Aorta (tissue), 5 donors: ENCODE results near the gene MAN2B1. TPM values are rescaled to one million over a fixed set of nuclear protein-coding genes. Genes with fewer than 3 reads are reported as not detected.
"Not testable (repeated sequence)": the region's sequence is repeated elsewhere in the genome, so short reads cannot be mapped to it uniquely, and the experiment has no call there.

ENCODE experiments used
- ATAC-seq: fragments of 200-7000 bp; cut with Tn5 transposase; one replicate; pipeline ENCODE4 v1.9.1; 2022; ENCODE audit warnings: moderate library complexity; ENCODE audit not compliant: low FRiP score
- DNase-seq, 2 donors: peaks; one replicate each; pipeline ENCODE4 v3.0.0-alpha.2; 2020
- H3K27ac ChIP-seq, 2 donors: one replicate each; pipeline ENCODE4 v1.5.1; 2013; ENCODE audit warnings: low read length in 2 of 2, mild to moderate bottlenecking in 2 of 2, moderate library complexity in 2 of 2, control low read depth in 1 of 2, inconsistent platforms in 1 of 2, low read depth in 1 of 2
- H3K27me3 ChIP-seq, 2 donors: one replicate each; pipeline ENCODE4 v1.6.1; 2013; ENCODE audit warnings: control low read depth in 1 of 2, low read length in 1 of 2, mild to moderate bottlenecking in 1 of 2, moderate library complexity in 1 of 2; ENCODE audit not compliant: insufficient read depth in 2 of 2, control insufficient read depth in 1 of 2
- H3K36me3 ChIP-seq, 2 donors: one replicate each; pipeline ENCODE4 v1.6.1; 2013; ENCODE audit warnings: control low read depth in 1 of 2, low read length in 1 of 2, mild to moderate bottlenecking in 1 of 2; ENCODE audit not compliant: insufficient read depth in 2 of 2, control insufficient read depth in 1 of 2
- H3K4me1 ChIP-seq, 2 donors: one replicate each; pipeline ENCODE4 v1.6.1; 2013; ENCODE audit warnings: low read length in 2 of 2, control low read depth in 1 of 2, mild to moderate bottlenecking in 1 of 2, moderate library complexity in 1 of 2; ENCODE audit not compliant: insufficient read depth in 2 of 2, control insufficient read depth in 1 of 2
- H3K4me3 ChIP-seq, 2 donors: one replicate each; pipeline ENCODE4 v1.5.1; 2013; ENCODE audit warnings: low read length in 2 of 2, control low read depth in 1 of 2, mild to moderate bottlenecking in 1 of 2
- H3K9me3 ChIP-seq: one replicate; pipeline ENCODE4 v1.6.1; 2013; ENCODE audit warnings: mild to moderate bottlenecking, low read length; ENCODE audit not compliant: control insufficient read depth
- WGBS, 2 donors: extraction: QIAGEN DNeasy Blood & Tissue Kit; methylation state at CpG; one replicate each; pipeline ENCODE4 v1.1.7; 2013; 5-methylcytosine and 5-hydroxymethylcytosine counted together
- intact Hi-C, 2 donors: fragments of 100-400 bp; cut with DNase I; formaldehyde crosslinking; loops; one replicate each; pipeline versions ENCODE4 v1.14.2 to v1.15.0; 2022
- polyA plus RNA-seq, 2 donors: library from polyadenylated mRNA; stranded (reverse); fragments of 200-250 nt; gene quantifications; one replicate each; pipeline ENCODE4 v1.2.3, GENCODE V29; 2013
- total RNA-seq, 2 donors: library from RNA; stranded (reverse); fragmentation: NEBNext Ultra II Directional; extraction: Animal tissue kit (Norgen Biotek cat#: 25700); gene quantifications; one replicate each; pipeline ENCODE4 v1.2.1, GENCODE V29; 2021
- donor health status: healthy with polysubstance abuse.
- donor health status: Bipolar disorder and iron deficiency.
- donor health status: DM: no; HTN: no; CAD: no.
- donor health status: DM: no; HTN: no; CAD: no.
- donor health status: DM: yes; HTN: yes; CAD: no.

MAN2B1 gene
- total and polyA plus RNA-seq, 4 donors: 54.6 to 111 (median 81.8) TPM

DNA sequence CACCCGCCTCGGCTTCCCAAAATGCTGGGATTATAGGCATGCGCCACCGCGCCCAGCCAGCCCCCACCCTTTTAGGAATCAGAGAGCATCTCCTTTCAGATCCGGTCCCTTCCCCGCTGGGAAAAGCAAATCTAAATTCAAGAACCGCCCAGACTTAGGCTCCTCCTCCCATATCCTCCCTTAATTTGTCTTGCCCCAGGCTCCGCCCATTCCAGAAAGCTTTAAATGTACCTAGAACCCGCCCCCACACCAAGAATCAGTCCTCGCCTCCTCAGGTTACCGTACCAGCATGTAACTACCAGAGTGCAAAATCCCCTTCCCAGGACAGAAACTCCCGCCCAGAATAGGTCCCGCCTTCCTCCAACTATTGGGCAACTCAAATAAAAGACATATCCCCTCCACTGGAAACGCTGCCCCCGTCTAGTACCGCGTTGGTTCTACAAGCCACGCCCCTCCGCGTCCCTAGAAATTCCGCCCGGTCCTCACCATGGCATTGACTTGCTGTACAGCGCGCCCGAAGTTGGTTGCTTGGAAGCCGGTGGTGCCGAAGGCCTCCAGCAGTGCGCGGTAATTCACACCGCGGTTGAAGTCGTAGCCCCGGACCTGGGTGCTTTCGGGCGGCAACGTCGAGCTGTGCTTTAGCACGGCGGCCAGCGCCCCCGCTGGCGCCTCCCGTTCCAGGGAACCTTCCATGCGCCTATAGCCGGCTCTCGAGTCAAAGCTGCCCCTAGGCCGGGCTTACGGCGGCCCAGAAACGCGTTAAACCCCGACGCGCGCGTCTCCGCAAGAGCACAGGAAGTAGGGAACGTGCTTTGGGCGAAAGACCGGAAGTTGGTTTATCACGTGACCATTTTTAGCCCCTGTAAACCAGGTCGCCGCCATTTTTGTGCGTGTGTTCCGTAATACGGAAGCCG is 14.8 kb upstream of the MAN2B1 start, which contains the start of gene DHPS:
Gene DHPS, minus strand, starts transcription at position 807 of the 914 bp plus-strand sequence. Its CDS starts 114 bp downstream, at position 693.
- WGBS, 2 donors: 0% methylated on average over 68 of the region's 68 CpGs
- Histone ChIP-seq H3K36me3 (no peaks in the 10 kb centered on the region), H3K4me1 (no peaks in the 10 kb centered on the region), H3K4me3 (peak within 1 kb of the TSS; percentile 83 to 96), H3K27me3 (no peaks in the 10 kb centered on the region), H3K27ac (peak within 1 kb of the TSS; percentile 53 to 84), H3K9me3 (no peaks in the 10 kb centered on the region)
- DNase-seq (peak; percentile 94 to 95), ATAC-seq (peak; percentile 96)
- intact Hi-C loops: loop anchor here (2.0 to 5.0 kb wide), 2 partner anchors 41 to 126 kb away; partner anchors contain the start of genes RNASEH2A (in 1 of the 2) and TNPO2 (in 1 of the 2)

DNA sequence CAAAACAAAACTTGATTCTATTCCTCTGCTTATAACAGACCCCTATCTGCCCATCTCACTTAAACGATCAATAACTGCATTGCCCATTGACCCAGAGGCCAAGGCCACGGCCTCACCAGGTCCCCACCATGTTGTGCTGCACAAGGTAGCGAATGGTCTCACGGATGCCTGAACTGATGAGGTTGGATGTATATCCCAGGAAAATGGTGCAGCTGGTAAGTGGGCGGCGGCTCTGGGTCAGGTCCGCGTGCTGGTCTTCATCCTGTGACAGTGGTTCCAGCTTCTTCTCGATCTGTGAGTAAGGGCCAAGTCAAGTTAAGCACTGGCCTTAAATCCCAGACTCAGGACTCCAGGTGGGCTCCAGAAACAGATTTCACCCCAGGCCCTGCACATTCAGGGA is 13.5 kb upstream of the MAN2B1 start:
- no peaks in the 10 kb centered on the region for H3K9me3 ChIP-seq
- DNase-seq: no peak
- H3K36me3 ChIP-seq: no peaks in the 10 kb centered on the region
- intact Hi-C loops: loop anchor here (2.0 to 5.0 kb wide), 2 partner anchors 43 to 127 kb away; partner anchors contain the start of genes RNASEH2A (in 1 of the 2) and TNPO2 (in 1 of the 2)
- H3K27ac ChIP-seq: no peak overlapping the region
- no peak overlapping the region for H3K4me3 ChIP-seq
- H3K4me1 ChIP-seq: no peaks in the 10 kb centered on the region
- no peak for ATAC-seq
- no peaks in the 10 kb centered on the region for H3K27me3 ChIP-seq
- 92 to 93% methylated on average over 9 of the region's 9 CpGs for WGBS, 2 donors

DNA sequence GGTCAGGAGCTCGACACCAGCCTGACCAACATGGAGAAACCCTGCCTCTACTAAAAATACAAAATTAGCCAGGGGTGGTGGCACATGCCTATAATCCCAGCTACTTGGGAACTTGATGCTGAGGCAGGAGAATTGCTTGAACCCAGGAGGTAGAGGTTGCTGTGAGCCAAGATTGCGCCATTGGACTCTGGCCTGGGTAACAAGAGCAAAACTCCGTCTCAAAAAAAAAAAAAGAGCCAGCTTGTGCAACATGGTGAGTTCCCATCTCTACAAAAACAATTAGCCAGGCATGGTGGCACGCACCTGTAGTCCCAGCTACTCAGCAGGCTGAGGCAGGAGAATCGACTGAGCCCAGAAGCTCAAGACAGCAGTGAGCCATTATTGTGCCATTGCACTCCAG is 11.5 kb upstream of the MAN2B1 start:
- not testable (repeated sequence) for H3K36me3 ChIP-seq
- intact Hi-C loops: loop anchor here (5.0 to 10.0 kb wide), 2 partner anchors 116 to 167 kb away; no protein-coding TSS in a partner anchor
- WGBS, 2 donors: 86 to 90% methylated on average over 5 of the region's 5 CpGs

DNA sequence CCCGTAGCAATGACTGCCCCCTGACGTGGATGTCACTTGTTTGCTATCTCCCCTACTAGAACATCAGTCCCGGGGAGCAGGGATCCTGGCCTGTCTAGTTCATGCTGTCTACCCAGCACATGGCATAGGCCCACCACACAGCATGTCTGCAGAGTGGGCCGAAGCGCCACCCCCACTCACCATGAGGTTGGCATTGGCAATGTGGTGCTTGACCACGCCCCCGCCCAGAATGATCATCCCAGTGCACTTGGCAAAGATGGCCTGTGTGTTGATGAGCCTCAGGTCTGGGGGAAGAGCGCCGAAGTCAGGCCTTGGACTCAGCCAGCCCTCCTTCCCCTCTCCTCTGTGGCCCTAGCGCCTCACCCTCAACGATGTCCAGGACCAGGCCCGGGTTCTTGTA is 10.4 kb upstream of the MAN2B1 start:
- Histone ChIP-seq H3K27me3 (no peaks in the 10 kb centered on the region), H3K36me3 (no peaks in the 10 kb centered on the region), H3K4me3 (no peak overlapping the region), H3K9me3 (no peaks in the 10 kb centered on the region), H3K27ac (no peak overlapping the region), H3K4me1 (no peaks in the 10 kb centered on the region)
- 86% methylated on average over 12 of the region's 12 CpGs for WGBS, 2 donors
- intact Hi-C loops: loop anchor here (5.0 to 10.0 kb wide), 2 partner anchors 115 to 168 kb away; no protein-coding TSS in a partner anchor
- DNase-seq: no peak
- ATAC-seq: no peak

More for the DNA sequence above, 11.5 kb upstream of the MAN2B1 start:
- not testable (repeated sequence) for H3K4me3 ChIP-seq, H3K27ac ChIP-seq, DNase-seq, ATAC-seq, H3K27me3 ChIP-seq, H3K4me1 ChIP-seq, H3K9me3 ChIP-seq

DNA sequence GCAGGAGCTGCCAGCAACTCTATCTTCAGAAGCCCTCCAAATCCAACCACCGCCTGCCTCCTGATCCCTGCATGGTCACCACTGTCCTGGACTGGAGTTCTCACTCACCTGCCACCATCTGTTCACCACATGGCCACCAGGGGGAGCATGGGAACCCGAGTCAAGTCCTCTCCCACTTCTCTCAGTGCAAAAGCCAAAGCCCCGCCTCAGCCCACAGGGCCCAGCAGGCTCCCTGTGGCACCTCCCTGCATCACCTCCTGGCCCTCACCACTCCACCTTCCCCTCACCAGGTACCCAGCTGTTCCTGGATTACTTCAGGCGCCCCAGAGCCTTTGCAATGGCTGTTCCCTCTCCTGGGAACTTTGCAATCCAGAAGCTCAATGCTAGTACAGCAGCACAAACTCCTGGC is 9.8 kb upstream of the MAN2B1 start:
- intact Hi-C loops: loop anchor here (5.0 to 10.0 kb wide), 2 partner anchors 114 to 168 kb away; no protein-coding TSS in a partner anchor
- 15 to 19% methylated on average over 4 of the region's 4 CpGs for WGBS, 2 donors
- Histone ChIP-seq H3K4me1 (no peaks in the 10 kb centered on the region), H3K4me3 (no peak overlapping the region), H3K9me3 (no peaks in the 10 kb centered on the region), H3K27ac (no peak overlapping the region), H3K27me3 (no peaks in the 10 kb centered on the region), H3K36me3 (no peaks in the 10 kb centered on the region)
- DNase-seq (peak; percentile 89 to 94), ATAC-seq (peak; percentile 81)

DNA sequence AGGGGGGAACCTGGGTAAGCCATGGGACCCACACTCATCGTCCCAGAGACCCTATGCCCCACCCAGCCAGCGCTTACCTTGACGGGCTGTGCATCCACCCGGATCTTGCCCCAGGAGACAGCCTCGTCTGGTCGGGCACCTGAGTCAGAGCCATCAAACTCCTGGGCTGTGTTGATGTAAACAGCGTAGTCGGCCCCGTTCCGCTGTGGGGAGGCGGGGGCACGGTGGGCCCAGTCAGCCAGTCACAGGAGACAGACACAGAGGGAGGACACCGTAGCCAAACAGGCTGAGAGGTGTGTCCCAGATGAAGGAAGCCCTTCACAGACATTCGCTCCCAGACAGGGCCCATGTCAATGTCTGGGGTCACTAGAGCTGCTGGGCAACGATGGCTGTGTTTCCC is 9.4 kb upstream of the MAN2B1 start:
- Histone ChIP-seq H3K4me1 (no peaks in the 10 kb centered on the region), H3K27me3 (no peaks in the 10 kb centered on the region), H3K27ac (no peak overlapping the region), H3K4me3 (no peak overlapping the region), H3K9me3 (no peaks in the 10 kb centered on the region), H3K36me3 (no peaks in the 10 kb centered on the region)
- intact Hi-C loops: loop anchor here (5.0 to 10.0 kb wide), 2 partner anchors 114 to 169 kb away; no protein-coding TSS in a partner anchor
- no peak for DNase-seq
- 85 to 90% methylated on average over 15 of the region's 15 CpGs for WGBS, 2 donors
- no peak for ATAC-seq

DNA sequence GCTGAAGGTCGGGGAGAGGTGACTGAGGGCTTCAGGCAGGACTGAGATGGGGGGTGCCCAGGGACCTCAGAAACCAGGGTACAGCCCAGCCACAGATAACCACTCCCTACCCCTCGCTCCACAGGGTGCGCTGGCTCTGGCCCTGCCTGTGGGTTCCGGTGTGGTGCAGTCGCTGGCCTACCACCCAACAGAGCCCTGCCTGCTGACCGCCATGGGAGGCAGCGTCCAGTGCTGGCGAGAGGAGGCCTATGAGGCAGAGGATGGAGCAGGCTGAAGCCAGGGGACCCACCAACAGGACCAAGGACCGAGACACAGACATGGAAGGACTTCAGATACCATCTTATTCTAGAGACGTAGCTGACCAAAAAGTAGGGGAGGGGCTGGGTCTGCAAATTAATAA is 8.9 kb upstream of the MAN2B1 start:
- ATAC-seq (no peak), DNase-seq (no peak)
- Histone ChIP-seq H3K9me3 (no peaks in the 10 kb centered on the region), H3K36me3 (no peaks in the 10 kb centered on the region), H3K27me3 (no peaks in the 10 kb centered on the region), H3K4me3 (no peak overlapping the region), H3K27ac (no peak overlapping the region), H3K4me1 (no peaks in the 10 kb centered on the region)
- 87 to 91% methylated on average over 10 of the region's 10 CpGs for WGBS, 2 donors
- intact Hi-C loops: loop anchor here (5.0 to 10.0 kb wide), 2 partner anchors 113 to 169 kb away; no protein-coding TSS in a partner anchor

DNA sequence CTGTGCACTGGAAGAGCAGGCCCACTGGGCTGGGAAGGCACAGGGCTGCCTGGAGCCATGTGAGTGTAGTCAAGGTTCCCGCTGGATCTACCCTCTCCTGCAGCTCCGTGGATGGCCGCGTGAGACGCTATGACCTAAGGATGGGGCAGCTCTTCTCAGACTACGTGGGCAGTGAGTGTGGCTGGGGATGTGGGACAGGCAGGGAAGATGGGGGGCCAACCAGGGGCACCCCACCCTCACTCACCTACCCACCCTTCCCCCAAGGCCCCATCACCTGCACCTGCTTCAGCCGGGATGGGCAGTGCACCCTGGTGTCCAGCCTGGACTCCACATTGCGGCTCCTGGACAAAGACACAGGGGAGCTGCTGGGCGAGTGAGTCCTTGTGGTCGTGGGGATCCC is 6.2 kb upstream of the MAN2B1 start:
- Histone ChIP-seq H3K27ac (no peak overlapping the region), H3K9me3 (no peaks in the 10 kb centered on the region), H3K36me3 (no peaks in the 10 kb centered on the region), H3K4me1 (no peaks in the 10 kb centered on the region), H3K4me3 (no peak overlapping the region), H3K27me3 (no peaks in the 10 kb centered on the region)
- WGBS, 2 donors: 86% methylated on average over 10 of the region's 10 CpGs
- ATAC-seq (no peak), DNase-seq (no peak)
- intact Hi-C loops: loop anchor here (10.0 kb wide), 1 partner anchor 172 kb away; no protein-coding TSS in a partner anchor
